Head of caudate nucleus (tissue), 42 donors: Measurements from ENCODE around the gene FGD3.

Source experiments
- DNase-seq, 42 donors: peaks; one replicate each; pipeline versions ENCODE4 v3.0.0 to v3.0.0-alpha.2; 2020 to 2021; ENCODE audit warnings: mixed read lengths in 7 of 42
- intact Hi-C: fragments of 100-400 bp; cut with DNase I; formaldehyde crosslinking; loops from one replicate; pipeline ENCODE4 v1.15.0; 2022

FGD3 gene

GRCh38 chr9:93079371-93079770 is 132.0 kb downstream of the FGD3 start:
- intact Hi-C loops = no loop called here
- peak in 1 of 42 donors; percentile 7 for DNase-seq

GRCh38 chr9:93080406-93080805 is 133.1 kb downstream of the FGD3 start:
- DNase-seq = peak in 4 of 42 donors; percentile 9 to 24 (median 10)

GRCh38 chr9:93081081-93081529 is 133.8 kb downstream of the FGD3 start:
- intact Hi-C loops = loop anchor here (10.0 kb wide), 1 partner anchor 196 kb away; no protein-coding TSS in a partner anchor
- peak in 10 of 42 donors; percentile 6 to 43 (median 30) for DNase-seq

More at GRCh38 chr9:93080406-93080805, 133.1 kb downstream of the FGD3 start:
- intact Hi-C loops = loop anchor here (10.0 kb wide), 1 partner anchor 196 kb away; no protein-coding TSS in a partner anchor

GRCh38 chr9:93081931-93082330 is 134.6 kb downstream of the FGD3 start:
- intact Hi-C loops = loop anchor here (10.0 kb wide), 1 partner anchor 197 kb away; no protein-coding TSS in a partner anchor

GRCh38 chr9:93082841-93083411 is 135.6 kb downstream of the FGD3 start:
- intact Hi-C loops = loop anchor here (10.0 kb wide), 1 partner anchor 198 kb away; no protein-coding TSS in a partner anchor
- DNase-seq = peak in 8 of 42 donors; percentile 2 to 28 (median 10)

More at GRCh38 chr9:93081931-93082330, 134.6 kb downstream of the FGD3 start:
- peak in 1 of 42 donors; percentile 3 for DNase-seq

- intact Hi-C loops = loop anchor here (10.0 kb wide), 1 partner anchor 199 kb away; no protein-coding TSS in a partner anchor
- DNase-seq = peak in 9 of 42 donors; percentile 3 to 32 (median 13)
Measured at GRCh38 chr9:93083592-93084470, 136.5 kb downstream of the FGD3 start.

GRCh38 chr9:93084471-93084881 is 137.2 kb downstream of the FGD3 start:
- peak in 9 of 42 donors; percentile 2 to 37 (median 12) for DNase-seq
- intact Hi-C loops = loop anchor here (10.0 kb wide), 1 partner anchor 200 kb away; no protein-coding TSS in a partner anchor

GRCh38 chr9:93085676-93086075 is 138.4 kb downstream of the FGD3 start:
- peak in 8 of 42 donors; percentile 1 to 19 (median 6) for DNase-seq
- intact Hi-C loops = loop anchor here (10.0 kb wide), 1 partner anchor 201 kb away; no protein-coding TSS in a partner anchor
